HepG2 (cell line): ENCODE data around the gene DPH6. TPM values are rescaled to one million over a fixed set of nuclear protein-coding genes. Genes with fewer than 3 reads are reported as not detected.

Experiments
- ATF1 ChIP-seq: IDR thresholded peaks from 2 replicates; pipeline ENCODE4 v1.6.1; 2016; ENCODE audit warnings: mild to moderate bottlenecking, control low read depth
- ATF2 ChIP-seq: sonication (generic); formaldehyde crosslinking; IDR thresholded peaks from 2 replicates; pipeline ENCODE4 v1.4.0; 2020; ENCODE audit warnings: missing genetic modification reagents
- CHD4 ChIP-seq: fragments of 200-600 bp; sonication (generic); IDR thresholded peaks from 2 replicates; pipeline ENCODE4 v1.7.0; 2017; ENCODE audit warnings: mild to moderate bottlenecking, low read length, borderline replicate concordance
- CREB1 ChIP-seq, 2 experiments: fragments of 450-650 bp in 1 of 2; IDR thresholded peaks; 2 replicates each; pipeline ENCODE4 v1.6.1; 2016 to 2017; ENCODE audit warnings: control low read depth in 1 of 2, mild to moderate bottlenecking in 1 of 2, missing compliant biosample characterization in 1 of 2, missing genetic modification characterization in 1 of 2
- ELF1 ChIP-seq: sonication (generic); formaldehyde crosslinking; IDR thresholded peaks from 2 replicates; pipeline ENCODE4 v1.4.0; 2020; ENCODE audit warnings: missing genetic modification reagents
- FOXP1 ChIP-seq, 2 experiments: fragments of 450-650 bp in 1 of 2; IDR thresholded peaks; 2 replicates each; pipeline ENCODE4 v1.6.1; 2017 to 2018; ENCODE audit warnings: antibody characterized with exemption in 1 of 2
- GATAD2A ChIP-seq: IDR thresholded peaks from 2 replicates; pipeline ENCODE4 v1.6.1; 2016
- NFRKB ChIP-seq: fragments of 450-650 bp; IDR thresholded peaks from 2 replicates; pipeline ENCODE4 v1.6.1; 2017
- NFYB ChIP-seq: sonication (generic); formaldehyde crosslinking; IDR thresholded peaks from 2 replicates; pipeline ENCODE4 v1.4.0; 2020; ENCODE audit warnings: missing genetic modification reagents
- PAWR ChIP-seq: sonication (generic); formaldehyde crosslinking; IDR thresholded peaks from 2 replicates; pipeline ENCODE4 v1.4.0; 2020; ENCODE audit warnings: missing genetic modification reagents, mild to moderate bottlenecking, borderline replicate concordance
- PAX8 ChIP-seq: sonication (generic); formaldehyde crosslinking; IDR thresholded peaks from 2 replicates; pipeline ENCODE4 v1.8.0; 2022; ENCODE audit warnings: mild to moderate bottlenecking, missing genetic modification reagents, borderline replicate concordance
- SRSF9 ChIP-seq: fragments of 200-400 bp; formaldehyde crosslinking; IDR thresholded peaks from 2 replicates; pipeline ENCODE4 v1.6.1; 2018; ENCODE audit warnings: borderline replicate concordance, mild to moderate bottlenecking, low read depth, low read length; ENCODE audit not compliant: insufficient read depth, poor library complexity, severe bottlenecking
- TFAP4 ChIP-seq: sonication (generic); IDR thresholded peaks from 2 replicates; pipeline ENCODE4 v1.6.1; 2016; ENCODE audit warnings: low read depth, borderline replicate concordance
- ZBTB10 ChIP-seq: sonication (generic); formaldehyde crosslinking; IDR thresholded peaks from 2 replicates; pipeline ENCODE4 v1.4.0; 2020; ENCODE audit warnings: missing genetic modification reagents, borderline replicate concordance
- ZFP36L1 ChIP-seq: sonication (generic); formaldehyde crosslinking; IDR thresholded peaks from 2 replicates; pipeline ENCODE4 v1.8.0; 2022; ENCODE audit warnings: mild to moderate bottlenecking, missing genetic modification reagents, moderate library complexity
- ZFP90 ChIP-seq: sonication (generic); formaldehyde crosslinking; IDR thresholded peaks from 2 replicates; pipeline ENCODE4 v1.8.0; 2022; ENCODE audit warnings: missing genetic modification reagents, mild to moderate bottlenecking, inconsistent platforms, borderline replicate concordance
- ZNF235 ChIP-seq: sonication (generic); formaldehyde crosslinking; IDR thresholded peaks from 2 replicates; pipeline ENCODE4 v1.8.1; 2023; ENCODE audit warnings: mild to moderate bottlenecking, missing genetic modification reagents, borderline replicate concordance
- ZNF33A ChIP-seq: sonication (generic); formaldehyde crosslinking; IDR thresholded peaks from 2 replicates; pipeline ENCODE4 v1.5.1; 2020; ENCODE audit warnings: missing genetic modification reagents, mild to moderate bottlenecking, moderate library complexity, borderline replicate concordance
- ZNF362 ChIP-seq: sonication (generic); formaldehyde crosslinking; IDR thresholded peaks from 2 replicates; pipeline ENCODE4 v1.4.0; 2020; ENCODE audit warnings: missing genetic modification reagents, mild to moderate bottlenecking, borderline replicate concordance
- ZNF570 ChIP-seq: sonication (generic); formaldehyde crosslinking; IDR thresholded peaks from 2 replicates; pipeline ENCODE4 v1.4.0; 2020; ENCODE audit warnings: mild to moderate bottlenecking, missing genetic modification reagents, borderline replicate concordance
- ZNF766 ChIP-seq: sonication (generic); formaldehyde crosslinking; IDR thresholded peaks from 2 replicates; pipeline ENCODE4 v1.5.0; 2020; ENCODE audit warnings: missing genetic modification reagents, borderline replicate concordance
- ZNF800 ChIP-seq: sonication (generic); formaldehyde crosslinking; IDR thresholded peaks from 2 replicates; pipeline ENCODE4 v1.4.0; 2020; ENCODE audit warnings: missing genetic modification reagents
- polyA plus RNA-seq, 8 experiments: library from polyadenylated mRNA; depleted of rRNA in 3 of 8; stranded (reverse) in 7 of 8; unstranded in 1 of 8; fragments of >200 nt; fragmentation: Illumina TruSeq in 4 of 8; extraction: Trizol in 4 of 8; gene quantifications; 2 replicates each; pipeline versions ENCODE4 v1.2.1 to v1.2.3, GENCODE V29; 2011 to 2016; ENCODE audit warnings: low read depth in 4 of 8, missing spikeins in 1 of 8, mixed read lengths in 1 of 8; ENCODE audit not compliant: insufficient read depth in 1 of 8
- total RNA-seq, 5 experiments: library from RNA; depleted of rRNA; stranded (reverse); fragments of >200 nt; fragmentation: Illumina TruSeq; extraction: Trizol; gene quantifications; 2 replicates each; pipeline ENCODE4 v1.2.3, GENCODE V29; 2016; ENCODE audit warnings: low read depth in 1 of 5

DPH6 gene
- total and polyA plus RNA-seq, 2 of the 13 experiments (the other 11 are each of a cell fraction or from before 2014, with no cell fraction given): 10.2 to 25.8 TPM

- no peak for TF ChIP-seq TFAP4
- no peak for TF ChIP-seq FOXP1 (IDR thresholded peaks at IDR 0.05)
- TF ChIP-seq FOXP1 (CRISPR knock-in tag; IDR thresholded peaks at IDR 0.05): peak; percentile 67
- no peak for TF ChIP-seq ATF2 (CRISPR knock-in tag)
- no peak for TF ChIP-seq SRSF9
- TF ChIP-seq ZNF33A (CRISPR knock-in tag): no peak
- no peak for TF ChIP-seq CREB1 (IDR thresholded peaks at IDR 0.05)
- no peak for TF ChIP-seq CREB1 (CRISPR knock-in tag; IDR thresholded peaks at IDR 0.05)
- no peak for TF ChIP-seq NFRKB
- no peak for TF ChIP-seq NFYB
- TF ChIP-seq ZNF766 (CRISPR knock-in tag): no peak
- TF ChIP-seq ELF1 (CRISPR knock-in tag): no peak
- no peak for TF ChIP-seq PAWR (CRISPR knock-in tag)
- 0 out of 2 replicates have a peak, but pooled peaks have one; percentile 33 for TF ChIP-seq GATAD2A (CRISPR knock-in tag)
- no peak for TF ChIP-seq PAX8
- TF ChIP-seq ZFP36L1 (CRISPR knock-in tag): no peak
- no peak for TF ChIP-seq ZNF235
- no peak for TF ChIP-seq ZFP90 (CRISPR knock-in tag)
- TF ChIP-seq ZNF800: no peak
- no peak for TF ChIP-seq ATF1 (CRISPR knock-in tag)
- 0 out of 2 replicates have a peak, but pooled peaks have one; percentile 31 for TF ChIP-seq ZNF362
- no peak for TF ChIP-seq CHD4
- no peak for TF ChIP-seq ZBTB10 (CRISPR knock-in tag)
- TF ChIP-seq ZNF570 (CRISPR knock-in tag): no peak
These were observed 39.6 kb downstream of the DPH6 start (continued) for GRCh38 chr15:35506272-35506870.
